H1 (cell line): Measurements from ENCODE around the gene PNRC2. TPM values are rescaled to one million over a fixed set of nuclear protein-coding genes. Genes with fewer than 3 reads are reported as not detected.
"Not testable (repeated sequence)": the region's sequence is repeated elsewhere in the genome, so short reads cannot be mapped to it uniquely, and the experiment has no call there.

ENCODE experiments used
- CTCF ChIA-PET: fragments of 300-600 bp; sonication (Branson Sonifier 250); formaldehyde crosslinking; loops from one replicate; lab custom pipeline; 2021; ENCODE audit not compliant: partially characterized antibody; lab: Charles Lee
- POLR2A ChIA-PET: fragments of 300-600 bp; sonication (Branson Sonifier 250); formaldehyde crosslinking; loops from one replicate; lab custom pipeline; 2021; ENCODE audit warnings: inconsistent platforms; ENCODE audit not compliant: partially characterized antibody; lab: Charles Lee
- DNase-seq, 2 experiments: peaks; one replicate each; pipeline versions ENCODE4 v3.0.0 to v3.0.0-alpha.2; 2010 to 2022; ENCODE audit warnings: low spot score in 2 of 2, low read depth in 1 of 2, mixed read lengths in 1 of 2
- FAIRE-seq: peaks from 2 replicates; lab custom pipeline; 2011; peaks lifted over from hg19 to GRCh38; lab: Jason Lieb, UNC
- H2AFZ ChIP-seq: 2 replicates; pipeline ENCODE4 v1.8.1; 2012; ENCODE audit warnings: low read length, inconsistent platforms
- H2AK5ac ChIP-seq: 2 replicates; pipeline ENCODE4 v1.6.1; 2013; ENCODE audit warnings: low read depth, low read length
- H2BK120ac ChIP-seq: replicated peaks from 2 replicates; pipeline ENCODE3; 2013; ENCODE audit warnings: low read depth, low read length, inconsistent platforms
- H2BK12ac ChIP-seq: 2 replicates; pipeline ENCODE4 v1.6.1; 2013; ENCODE audit warnings: low read depth, low read length
- H2BK15ac ChIP-seq: 2 replicates; pipeline ENCODE4 v1.6.1; 2013; ENCODE audit warnings: low read length
- H2BK20ac ChIP-seq: 2 replicates; pipeline ENCODE4 v1.6.1; 2013; ENCODE audit warnings: low read length
- H2BK5ac ChIP-seq: 2 replicates; pipeline ENCODE4 v1.6.1; 2013; ENCODE audit warnings: low read depth, low read length
- H3K14ac ChIP-seq: 2 replicates; pipeline ENCODE4 v1.6.1; 2013; ENCODE audit warnings: inconsistent platforms; ENCODE audit not compliant: insufficient read length
- H3K18ac ChIP-seq: 2 replicates; pipeline ENCODE4 v1.6.1; 2013; ENCODE audit warnings: low read length; ENCODE audit errors: extremely low read depth
- H3K23ac ChIP-seq: 2 replicates; pipeline ENCODE4 v1.6.1; 2013; ENCODE audit warnings: inconsistent platforms; ENCODE audit not compliant: insufficient read length
- H3K23me2 ChIP-seq: 2 replicates; pipeline ENCODE4 v1.6.1; 2013; ENCODE audit warnings: low read depth, low read length
- H3K27ac ChIP-seq: 2 replicates; pipeline ENCODE4 v1.6.1; 2011; ENCODE audit warnings: low read depth, low read length, inconsistent platforms
- H3K27me3 ChIP-seq, 4 experiments: replicated peaks in 1 of 4; 1 replicate in 1 of 4; 2 replicates in 3 of 4; pipeline versions ENCODE4 v1.6.1 to v1.8.1; 2011 to 2013; ENCODE audit warnings: low read length in 3 of 4, mild to moderate bottlenecking in 3 of 4, inconsistent platforms in 2 of 4, mixed read lengths in 2 of 4, moderate library complexity in 1 of 4; ENCODE audit not compliant: control insufficient read depth in 3 of 4, insufficient read depth in 3 of 4; ENCODE audit errors: extremely low read depth in 1 of 4
- H3K36me3 ChIP-seq, 4 experiments: 2 replicates each; pipeline versions ENCODE4 v1.6.1 to v1.8.1; 2011 to 2013; ENCODE audit warnings: mild to moderate bottlenecking in 4 of 4, low read length in 3 of 4, moderate library complexity in 2 of 4, control low read depth in 1 of 4, inconsistent platforms in 1 of 4; ENCODE audit not compliant: insufficient read depth in 4 of 4, control insufficient read depth in 2 of 4
- H3K4ac ChIP-seq: replicated peaks from 2 replicates; pipeline ENCODE3; 2013; ENCODE audit warnings: low read length, low read depth, mixed read lengths, inconsistent platforms; ENCODE audit not compliant: insufficient read length
- H3K4me1 ChIP-seq, 4 experiments: replicated peaks in 1 of 4; 1 replicate in 1 of 4; 2 replicates in 3 of 4; pipeline versions ENCODE4 v1.6.1 to v1.8.1; 2011 to 2013; ENCODE audit warnings: low read length in 3 of 4, inconsistent platforms in 2 of 4, mixed read lengths in 1 of 4; ENCODE audit not compliant: insufficient read depth in 4 of 4, control insufficient read depth in 3 of 4
- H3K4me2 ChIP-seq, 2 experiments: 2 replicates each; pipeline versions ENCODE4 v1.6.1 to v1.8.1; 2011 to 2013; ENCODE audit warnings: low read depth in 2 of 2, low read length in 2 of 2, control low read depth in 1 of 2, inconsistent platforms in 1 of 2, mild to moderate bottlenecking in 1 of 2; ENCODE audit not compliant: insufficient read depth in 1 of 2
- H3K4me3 ChIP-seq, 4 experiments: fragments of 200-600, 300-600 bp in 1 of 4; sonication (generic), shearing (Covaris generic), sonication (Bioruptor Twin) in 1 of 4; 2 replicates each; pipeline versions ENCODE4 v1.5.1 to v1.8.1; 2011 to 2016; ENCODE audit warnings: low read length in 4 of 4, low read depth in 3 of 4, control low read depth in 2 of 4, inconsistent platforms in 2 of 4, mild to moderate bottlenecking in 2 of 4, mixed read lengths in 1 of 4, moderate library complexity in 1 of 4; ENCODE audit not compliant: insufficient read depth in 2 of 4; ENCODE audit errors: extremely low read depth in 1 of 4
- H3K56ac ChIP-seq: replicated peaks from 2 replicates; pipeline ENCODE3; 2013; ENCODE audit warnings: low read depth, mild to moderate bottlenecking, mixed read lengths, low read length, inconsistent platforms; ENCODE audit not compliant: insufficient read length
- H3K79me1 ChIP-seq: 2 replicates; pipeline ENCODE4 v1.6.1; 2013; ENCODE audit warnings: low read depth, low read length, control low read depth
- H3K79me2 ChIP-seq, 2 experiments: 2 replicates each; pipeline versions ENCODE4 v1.6.1 to v1.8.1; 2012 to 2013; ENCODE audit warnings: low read length in 2 of 2, mild to moderate bottlenecking in 2 of 2, inconsistent platforms in 1 of 2; ENCODE audit not compliant: insufficient read depth in 2 of 2, control insufficient read depth in 1 of 2
- H3K9ac ChIP-seq, 4 experiments: replicated peaks in 1 of 4; 1 replicate in 1 of 4; 2 replicates in 3 of 4; pipeline versions ENCODE4 v1.6.1 to v1.8.1; 2011 to 2013; ENCODE audit warnings: low read depth in 3 of 4, low read length in 3 of 4, control low read depth in 2 of 4, mild to moderate bottlenecking in 2 of 4, moderate library complexity in 2 of 4, inconsistent platforms in 1 of 4; ENCODE audit errors: extremely low read depth in 1 of 4
- H3K9me3 ChIP-seq, 2 experiments: 2 replicates each; pipeline versions ENCODE4 v1.6.1 to v1.8.1; 2012 to 2013; ENCODE audit warnings: mild to moderate bottlenecking in 2 of 2, moderate library complexity in 2 of 2, control low read depth in 1 of 2, inconsistent platforms in 1 of 2, low read depth in 1 of 2, low read length in 1 of 2, mixed read lengths in 1 of 2; ENCODE audit not compliant: insufficient read depth in 2 of 2
- H4K20me1 ChIP-seq, 2 experiments: replicated peaks in 1 of 2; 2 replicates each; pipeline versions ENCODE3 to v1.8.1; 2011 to 2013; ENCODE audit warnings: inconsistent platforms in 2 of 2, low read length in 2 of 2, mild to moderate bottlenecking in 1 of 2; ENCODE audit not compliant: insufficient read depth in 2 of 2, control insufficient read depth in 1 of 2
- H4K5ac ChIP-seq: 2 replicates; pipeline ENCODE4 v1.6.1; 2013; ENCODE audit warnings: low read length, low read depth, mixed read lengths, inconsistent platforms; ENCODE audit not compliant: insufficient read length
- H4K8ac ChIP-seq: 2 replicates; pipeline ENCODE4 v1.8.0; 2013; ENCODE audit warnings: mild to moderate bottlenecking, moderate library complexity, low read length, inconsistent platforms; ENCODE audit not compliant: insufficient read depth; ENCODE audit errors: extremely low read depth
- H4K91ac ChIP-seq: replicated peaks from 2 replicates; pipeline ENCODE3; 2013; ENCODE audit warnings: low read length, mixed read lengths, inconsistent platforms; ENCODE audit not compliant: insufficient read length
- WGBS, 2 experiments: shearing (Covaris generic) in 1 of 2; methylation state at CpG; one replicate each; pipeline versions ENCODE4 v1.1.6 to v1.1.7; 2013 to 2015; ENCODE audit warnings: low lambda C conversion rate in 2 of 2, mixed read lengths in 2 of 2, inconsistent platforms in 1 of 2, low coverage in 1 of 2, missing lambda C conversion rate in 1 of 2; ENCODE audit not compliant: insufficient replicate concordance in 2 of 2, insufficient coverage in 1 of 2, insufficient read length in 1 of 2; ENCODE audit errors: extremely low coverage in 1 of 2, missing lambda C conversion rate in 1 of 2; 5-methylcytosine and 5-hydroxymethylcytosine counted together
- polyA plus RNA-seq, 7 experiments: library from polyadenylated mRNA; depleted of rRNA in 3 of 7; stranded (reverse) in 5 of 7; unstranded in 2 of 7; fragments of >200 nt in 5 of 7; fragments of 200-250 nt in 2 of 7; gene quantifications; 1 replicate in 5 of 7; 2 replicates in 1 of 7; 4 replicates in 1 of 7; pipeline versions ENCODE4 v1.2.1 to v1.2.3, GENCODE V29; 2011 to 2013; ENCODE audit warnings: missing spikeins in 2 of 7, mixed read lengths in 2 of 7
- total RNA-seq: library from RNA; stranded (reverse); fragmentation: NEBNext Ultra II Directional; extraction: Animal tissue kit (Norgen Biotek cat#: 25700); gene quantifications from 2 replicates; pipeline ENCODE4 v1.2.1, GENCODE V29; 2021

PNRC2 gene
- total and polyA plus RNA-seq, 2 of the 8 experiments (the other 6 are each of a cell fraction or from before 2014, with no cell fraction given), result 57.5 to 147 TPM

DNA sequence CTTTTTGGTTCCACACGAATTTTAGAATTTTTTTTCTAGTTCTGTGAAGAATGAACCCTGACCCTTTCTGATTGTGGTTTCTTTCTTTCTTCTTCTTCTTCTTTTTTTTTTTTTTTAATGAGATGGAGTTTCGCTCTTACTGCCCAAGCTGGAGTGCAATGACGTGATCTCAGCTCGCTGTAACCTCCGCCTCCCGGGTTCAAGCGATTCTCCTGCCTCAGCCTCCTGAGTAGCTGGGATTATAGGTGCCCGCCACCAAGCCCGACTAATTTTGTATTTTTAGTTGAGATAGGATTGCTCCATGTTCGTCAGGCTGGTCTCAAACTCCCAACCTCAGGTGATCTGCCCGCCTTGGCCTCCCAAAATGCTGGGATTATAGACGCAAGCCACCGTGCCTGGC lies 32.4 kb downstream of the PNRC2 start:
- FAIRE-seq, H3K4me1 ChIP-seq, H3K23me2 ChIP-seq, H2AK5ac ChIP-seq, H3K79me1 ChIP-seq, H2BK15ac ChIP-seq, H2BK5ac ChIP-seq, H4K91ac ChIP-seq, H2BK12ac ChIP-seq, H3K18ac ChIP-seq, H3K4me2 ChIP-seq, H2BK120ac ChIP-seq, H3K4ac ChIP-seq, H4K20me1 ChIP-seq, H4K5ac ChIP-seq, H3K27ac ChIP-seq, H4K8ac ChIP-seq, H3K23ac ChIP-seq, DNase-seq, H3K36me3 ChIP-seq, H3K56ac ChIP-seq, H3K9ac ChIP-seq, H2AFZ ChIP-seq, CTCF ChIA-PET, H2BK20ac ChIP-seq, H3K27me3 ChIP-seq, H3K4me3 ChIP-seq, H3K79me2 ChIP-seq, H3K9me3 ChIP-seq, H3K14ac ChIP-seq: not testable (repeated sequence)
- POLR2A ChIA-PET, result interaction anchor here (0.7 kb wide), 1 partner anchor 172 kb away, joined by 3 read pairs; no protein-coding TSS in a partner anchor
- 87% methylated on average over 9 of the region's 13 CpGs; no CpG with 5 or more reads in 1 of the 2 experiments for WGBS, 2 experiments
